ENCODE data around the gene SCRN1.

Gene SCRN1

GRCh38 chr7:29889288-29889687, 100.3 kb downstream of the SCRN1 start:
- H3K23ac ChIP-seq (ENCODE audit: low read length in 2 of 2): no peak overlapping the region
- no peak overlapping the region for H3K4me3 ChIP-seq (ENCODE audit: insufficient read depth in 1 of 2, low read depth in 1 of 2, low read length in 2 of 2)
- no peaks in the 10 kb centered on the region for H3K9me3 ChIP-seq (ENCODE audit: control insufficient read depth, low read length)
- 97% methylated on average over 5 of the region's 5 CpGs for WGBS
- H3K9ac ChIP-seq (ENCODE audit: low read length): no peak overlapping the region
- H3K36me3 ChIP-seq (ENCODE audit: control insufficient read depth in 1 of 2, insufficient read depth in 2 of 2, low read depth in 1 of 2, low read length in 2 of 2): no peaks in the 10 kb centered on the region
- no peak overlapping the region for H3K14ac ChIP-seq (ENCODE audit: low read length in 2 of 2)
- H2BK15ac ChIP-seq (ENCODE audit: low read depth, poor library complexity, severe bottlenecking): no peak overlapping the region
- H2AFZ ChIP-seq (ENCODE audit: low read depth, low read length): no peak overlapping the region
- H3K27me3 ChIP-seq (ENCODE audit: control insufficient read depth in 1 of 2, insufficient read depth in 1 of 2, low read length in 2 of 2): peaks cover 7 to 8% of the 10 kb centered on the region in 2 experiments
- H3K4me1 ChIP-seq (ENCODE audit: control insufficient read depth, insufficient read depth, low read depth, low read length): no peaks in the 10 kb centered on the region
- H2BK120ac ChIP-seq (ENCODE audit: low read depth, low read length): no peak overlapping the region
- H3K18ac ChIP-seq (ENCODE audit: low read depth in 1 of 2, low read length in 2 of 2): no peak overlapping the region
- H3K79me1 ChIP-seq (replicated peaks; ENCODE audit: low read length, poor library complexity, severe bottlenecking): no peaks in the 10 kb centered on the region
- H2BK5ac ChIP-seq (ENCODE audit: low read depth, low read length, poor library complexity, severe bottlenecking): no peak overlapping the region
- no peak overlapping the region for H2AK5ac ChIP-seq (ENCODE audit: low read length, severe bottlenecking)
- H3K27ac ChIP-seq (ENCODE audit: low read length, poor library complexity, severe bottlenecking): no peak overlapping the region
- H3K4me2 ChIP-seq (ENCODE audit: low read length, poor library complexity, severe bottlenecking): no peak overlapping the region
- H4K8ac ChIP-seq (ENCODE audit: low read length): no peak overlapping the region
- no peak for DNase-seq
- no peak overlapping the region for H2BK12ac ChIP-seq (ENCODE audit: low read length in 2 of 2)
- H4K91ac ChIP-seq (ENCODE audit: low read length): no peak overlapping the region
- no peak overlapping the region for H3K4ac ChIP-seq (ENCODE audit: low read depth in 1 of 2, low read length in 2 of 2)

GRCh38 chr7:29888006-29888405, 101.6 kb downstream of the SCRN1 start:
- H2BK12ac ChIP-seq (ENCODE audit: low read length in 2 of 2): no peak overlapping the region
- no peak overlapping the region for H4K8ac ChIP-seq (ENCODE audit: low read length)
- no peaks in the 10 kb centered on the region for H3K9me3 ChIP-seq (ENCODE audit: control insufficient read depth, low read length)
- H2AK5ac ChIP-seq (ENCODE audit: low read length, severe bottlenecking): no peak overlapping the region
- H3K14ac ChIP-seq (ENCODE audit: low read length in 2 of 2): no peak overlapping the region
- no peak overlapping the region for H2BK5ac ChIP-seq (ENCODE audit: low read depth, low read length, poor library complexity, severe bottlenecking)
- H3K9ac ChIP-seq (ENCODE audit: low read length): no peak overlapping the region
- no peak overlapping the region for H3K4me3 ChIP-seq (ENCODE audit: insufficient read depth in 1 of 2, low read depth in 1 of 2, low read length in 2 of 2)
- no peak overlapping the region for H3K18ac ChIP-seq (ENCODE audit: low read depth in 1 of 2, low read length in 2 of 2)
- DNase-seq: no peak
- no peak overlapping the region for H3K27ac ChIP-seq (ENCODE audit: low read length, poor library complexity, severe bottlenecking)
- no peak overlapping the region for H4K91ac ChIP-seq (ENCODE audit: low read length)
- no peaks in the 10 kb centered on the region for H3K79me1 ChIP-seq (replicated peaks; ENCODE audit: low read length, poor library complexity, severe bottlenecking)
- H2AFZ ChIP-seq (ENCODE audit: low read depth, low read length): no peak overlapping the region
- H3K27me3 ChIP-seq (ENCODE audit: control insufficient read depth in 1 of 2, insufficient read depth in 1 of 2, low read length in 2 of 2): peaks cover 10 to 11% of the 10 kb centered on the region in 2 experiments
- no peak overlapping the region for H2BK120ac ChIP-seq (ENCODE audit: low read depth, low read length)
- no peak overlapping the region for H3K4me2 ChIP-seq (ENCODE audit: low read length, poor library complexity, severe bottlenecking)
- H2BK15ac ChIP-seq (ENCODE audit: low read depth, poor library complexity, severe bottlenecking): no peak overlapping the region
- 77% methylated on average over 7 of the region's 7 CpGs for WGBS
- no peak overlapping the region for H3K4ac ChIP-seq (ENCODE audit: low read depth in 1 of 2, low read length in 2 of 2)
- no peak overlapping the region for H3K23ac ChIP-seq (ENCODE audit: low read length in 2 of 2)
- H3K4me1 ChIP-seq (ENCODE audit: control insufficient read depth, insufficient read depth, low read depth, low read length): no peaks in the 10 kb centered on the region
- H3K36me3 ChIP-seq (ENCODE audit: control insufficient read depth in 1 of 2, insufficient read depth in 2 of 2, low read depth in 1 of 2, low read length in 2 of 2): no peaks in the 10 kb centered on the region

GRCh38 chr7:29886827-29887226, 102.8 kb downstream of the SCRN1 start:
- Histone ChIP-seq H2BK120ac (ENCODE audit: low read depth, low read length) (no peak overlapping the region), H3K4me2 (ENCODE audit: low read length, poor library complexity, severe bottlenecking) (no peak overlapping the region), H3K4ac (ENCODE audit: low read depth in 1 of 2, low read length in 2 of 2) (no peak overlapping the region), H3K27me3 (ENCODE audit: control insufficient read depth in 1 of 2, insufficient read depth in 1 of 2, low read length in 2 of 2) (peaks cover 5 to 9% of the 10 kb centered on the region in 2 experiments), H4K8ac (ENCODE audit: low read length) (no peak overlapping the region), H3K79me1 (replicated peaks; ENCODE audit: low read length, poor library complexity, severe bottlenecking) (no peaks in the 10 kb centered on the region), H3K36me3 (ENCODE audit: control insufficient read depth in 1 of 2, insufficient read depth in 2 of 2, low read depth in 1 of 2, low read length in 2 of 2) (no peaks in the 10 kb centered on the region), H3K14ac (ENCODE audit: low read length in 2 of 2) (no peak overlapping the region), H3K9me3 (ENCODE audit: control insufficient read depth, low read length) (no peaks in the 10 kb centered on the region), H3K4me1 (ENCODE audit: control insufficient read depth, insufficient read depth, low read depth, low read length) (peaks cover under 1% of the 10 kb centered on the region), H3K18ac (ENCODE audit: low read depth in 1 of 2, low read length in 2 of 2) (no peak overlapping the region), H3K27ac (ENCODE audit: low read length, poor library complexity, severe bottlenecking) (no peak overlapping the region), H2AFZ (ENCODE audit: low read depth, low read length) (no peak overlapping the region), H3K4me3 (ENCODE audit: insufficient read depth in 1 of 2, low read depth in 1 of 2, low read length in 2 of 2) (no peak overlapping the region), H3K9ac (ENCODE audit: low read length) (no peak overlapping the region), H4K91ac (ENCODE audit: low read length) (no peak overlapping the region), H2BK5ac (ENCODE audit: low read depth, low read length, poor library complexity, severe bottlenecking) (no peak overlapping the region), H2BK15ac (ENCODE audit: low read depth, poor library complexity, severe bottlenecking) (no peak overlapping the region), H2BK12ac (ENCODE audit: low read length in 2 of 2) (no peak overlapping the region), H3K23ac (ENCODE audit: low read length in 2 of 2) (no peak overlapping the region), H2AK5ac (ENCODE audit: low read length, severe bottlenecking) (no peak overlapping the region)
- DNase-seq: no peak
- 96% methylated on average over 2 of the region's 2 CpGs for WGBS

DNA sequence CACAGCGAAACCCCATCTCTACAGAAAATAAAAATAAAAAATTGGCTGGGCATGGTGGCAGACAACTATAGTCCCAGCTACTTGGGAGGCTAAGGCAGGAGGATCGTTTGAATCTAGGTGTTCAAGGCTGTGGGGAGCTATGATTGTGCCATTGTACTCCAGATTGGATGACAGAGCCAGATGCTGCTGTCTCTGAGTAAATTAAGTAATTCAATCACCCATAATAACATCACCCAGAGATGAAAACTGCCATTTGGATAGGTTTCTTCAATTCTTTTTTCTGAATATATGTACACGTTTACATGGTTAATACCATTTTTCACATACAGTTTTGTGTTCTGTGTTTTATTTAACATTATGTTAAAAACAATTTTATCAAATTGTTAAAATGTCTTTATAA, 104.0 kb downstream of the SCRN1 start:
- no peak overlapping the region for H3K9ac ChIP-seq (ENCODE audit: low read length)
- H3K4me2 ChIP-seq (ENCODE audit: low read length, poor library complexity, severe bottlenecking): no peak overlapping the region
- no peak overlapping the region for H2BK120ac ChIP-seq (ENCODE audit: low read depth, low read length)
- no peak overlapping the region for H2BK5ac ChIP-seq (ENCODE audit: low read depth, low read length, poor library complexity, severe bottlenecking)
- no peak for DNase-seq
- no peaks in the 10 kb centered on the region for H3K79me1 ChIP-seq (replicated peaks; ENCODE audit: low read length, poor library complexity, severe bottlenecking)
- H3K18ac ChIP-seq (ENCODE audit: low read depth in 1 of 2, low read length in 2 of 2): no peak overlapping the region
- peaks cover 4 to 9% of the 10 kb centered on the region in 2 experiments for H3K27me3 ChIP-seq (ENCODE audit: control insufficient read depth in 1 of 2, insufficient read depth in 1 of 2, low read length in 2 of 2)
- H2BK12ac ChIP-seq (ENCODE audit: low read length in 2 of 2): no peak overlapping the region
- H3K4me3 ChIP-seq (ENCODE audit: insufficient read depth in 1 of 2, low read depth in 1 of 2, low read length in 2 of 2): no peak overlapping the region
- H2AFZ ChIP-seq (ENCODE audit: low read depth, low read length): no peak overlapping the region
- H3K4ac ChIP-seq (ENCODE audit: low read depth in 1 of 2, low read length in 2 of 2): no peak overlapping the region
- no peak overlapping the region for H4K8ac ChIP-seq (ENCODE audit: low read length)
- no peak overlapping the region for H3K27ac ChIP-seq (ENCODE audit: low read length, poor library complexity, severe bottlenecking)
- 100% methylated on average over 1 of the region's 3 CpGs for WGBS
- H3K14ac ChIP-seq (ENCODE audit: low read length in 2 of 2): no peak overlapping the region
- peaks cover 2% of the 10 kb centered on the region for H3K4me1 ChIP-seq (ENCODE audit: control insufficient read depth, insufficient read depth, low read depth, low read length)
- no peaks in the 10 kb centered on the region for H3K9me3 ChIP-seq (ENCODE audit: control insufficient read depth, low read length)
- no peaks in the 10 kb centered on the region for H3K36me3 ChIP-seq (ENCODE audit: control insufficient read depth in 1 of 2, insufficient read depth in 2 of 2, low read depth in 1 of 2, low read length in 2 of 2)
- H2BK15ac ChIP-seq (ENCODE audit: low read depth, poor library complexity, severe bottlenecking): no peak overlapping the region
- H4K91ac ChIP-seq (ENCODE audit: low read length): no peak overlapping the region
- no peak overlapping the region for H2AK5ac ChIP-seq (ENCODE audit: low read length, severe bottlenecking)
- H3K23ac ChIP-seq (ENCODE audit: low read length in 2 of 2): no peak overlapping the region
